IMR-90 (cell line): Measurements from ENCODE around the gene DUSP10.

Source experiments
- CEBPB ChIP-seq: IDR thresholded peaks from 2 replicates; pipeline ENCODE4 v1.6.1; 2012; ENCODE audit warnings: low read depth, low read length, improper control_type of control experiment
- FOS ChIP-seq: fragments of 150-350 bp; IDR thresholded peaks from 2 replicates; pipeline ENCODE4 v1.6.1; 2016; ENCODE audit warnings: low read depth, low read length
- MXI1 ChIP-seq: IDR thresholded peaks from 2 replicates; pipeline ENCODE4 v1.6.1; 2012; ENCODE audit warnings: low read depth, mild to moderate bottlenecking, low read length, moderate library complexity, borderline replicate concordance
- NFE2L2 ChIP-seq: fragments of 150-350 bp; IDR thresholded peaks from 2 replicates; pipeline ENCODE4 v1.6.1; 2016; ENCODE audit warnings: low read depth, mild to moderate bottlenecking, low read length
- POLR2A ChIP-seq: IDR thresholded peaks from 2 replicates; pipeline ENCODE4 v1.6.1; 2012; ENCODE audit warnings: mild to moderate bottlenecking, low read depth, low read length
- RCOR1 ChIP-seq: IDR thresholded peaks from 2 replicates; pipeline ENCODE4 v1.6.1; 2012; ENCODE audit warnings: mild to moderate bottlenecking, low read length, improper control_type of control experiment; ENCODE audit not compliant: insufficient replicate concordance
- SMC3 ChIP-seq: fragments of 150-350 bp; IDR thresholded peaks from 2 replicates; pipeline ENCODE4 v1.6.1; 2016; ENCODE audit warnings: low read depth, mild to moderate bottlenecking, antibody characterized with exemption, low read length, moderate library complexity
- TF ChIP-seq, protein P1 (sequence below): conservative IDR thresholded peaks from 2 replicates; pipeline ENCODE4 v1.5.1; 2012; ENCODE audit warnings: mild to moderate bottlenecking, low read depth, low read length, improper control_type of control experiment

DNA sequence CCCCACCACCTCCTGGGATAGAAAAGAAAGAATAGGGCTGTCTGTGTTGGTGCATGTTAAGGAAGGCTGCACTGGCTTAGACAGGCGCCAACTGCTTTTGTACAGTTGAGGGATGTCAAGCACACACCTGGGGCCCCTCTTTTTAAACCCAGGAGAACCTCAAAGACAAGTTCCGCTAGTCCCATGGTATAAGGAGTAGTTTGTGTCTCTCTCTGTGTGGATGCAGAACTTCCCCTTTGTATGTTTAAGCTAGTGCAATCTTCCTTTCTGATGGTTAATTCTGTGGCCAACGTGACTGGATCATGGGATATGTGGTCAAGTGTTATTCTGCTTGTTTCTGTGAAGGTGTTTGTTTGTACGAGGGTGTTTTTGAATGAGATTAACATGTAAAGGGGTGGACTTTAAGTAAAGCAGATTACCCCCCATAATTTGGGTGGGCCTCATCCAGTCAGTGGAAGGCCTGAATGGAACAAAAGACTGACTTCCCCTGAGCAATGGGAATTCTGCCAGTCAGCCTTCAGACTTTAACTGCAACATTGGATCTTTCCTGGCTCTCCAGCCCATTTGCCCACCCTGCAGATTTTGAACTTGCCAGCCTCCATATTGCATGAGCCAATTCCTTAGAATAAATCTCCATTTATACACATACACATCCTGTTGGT, 9.5 kb upstream of the DUSP10 start:
- TF ChIP-seq, protein P1, sequence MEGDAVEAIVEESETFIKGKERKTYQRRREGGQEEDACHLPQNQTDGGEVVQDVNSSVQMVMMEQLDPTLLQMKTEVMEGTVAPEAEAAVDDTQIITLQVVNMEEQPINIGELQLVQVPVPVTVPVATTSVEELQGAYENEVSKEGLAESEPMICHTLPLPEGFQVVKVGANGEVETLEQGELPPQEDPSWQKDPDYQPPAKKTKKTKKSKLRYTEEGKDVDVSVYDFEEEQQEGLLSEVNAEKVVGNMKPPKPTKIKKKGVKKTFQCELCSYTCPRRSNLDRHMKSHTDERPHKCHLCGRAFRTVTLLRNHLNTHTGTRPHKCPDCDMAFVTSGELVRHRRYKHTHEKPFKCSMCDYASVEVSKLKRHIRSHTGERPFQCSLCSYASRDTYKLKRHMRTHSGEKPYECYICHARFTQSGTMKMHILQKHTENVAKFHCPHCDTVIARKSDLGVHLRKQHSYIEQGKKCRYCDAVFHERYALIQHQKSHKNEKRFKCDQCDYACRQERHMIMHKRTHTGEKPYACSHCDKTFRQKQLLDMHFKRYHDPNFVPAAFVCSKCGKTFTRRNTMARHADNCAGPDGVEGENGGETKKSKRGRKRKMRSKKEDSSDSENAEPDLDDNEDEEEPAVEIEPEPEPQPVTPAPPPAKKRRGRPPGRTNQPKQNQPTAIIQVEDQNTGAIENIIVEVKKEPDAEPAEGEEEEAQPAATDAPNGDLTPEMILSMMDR = no peak
- TF ChIP-seq NFE2L2 (no peak), FOS (no peak), CEBPB (no peak), POLR2A (no peak), SMC3 (no peak), RCOR1 (no peak), MXI1 (no peak)
